GM18511 (cell line): ENCODE measurements around the gene SFXN1.

Source experiments
- ATAC-seq: cut with Tn5 transposase; IDR thresholded peaks from one replicate; pipeline ENCODE4 v1.9.1; 2021; ENCODE audit warnings: mild to moderate bottlenecking, moderate library complexity; ENCODE audit not compliant: unreplicated experiment

Gene SFXN1

GRCh38 chr5:175465282-175465681, 13.1 kb upstream of the SFXN1 start:
- ATAC-seq: no peak

- ATAC-seq: no peak
These were observed 11.6 kb upstream of the SFXN1 start for GRCh38 chr5:175466700-175467318.

- no peak for ATAC-seq
These were observed 10.2 kb upstream of the SFXN1 start for GRCh38 chr5:175467983-175468690.

GRCh38 chr5:175468892-175469291, 9.5 kb upstream of the SFXN1 start:
- ATAC-seq: no peak

- no peak for ATAC-seq
These were observed 8.4 kb upstream of the SFXN1 start for GRCh38 chr5:175469916-175470315.

- ATAC-seq: no peak
These were observed 7.6 kb upstream of the SFXN1 start for GRCh38 chr5:175470781-175471180.

GRCh38 chr5:175471196-175471595, 7.2 kb upstream of the SFXN1 start:
- no peak for ATAC-seq

- ATAC-seq: peak; percentile 55
These were observed 6.7 kb upstream of the SFXN1 start for GRCh38 chr5:175471628-175472027.

GRCh38 chr5:175472378-175472777, 6.0 kb upstream of the SFXN1 start:
- ATAC-seq: no peak

- ATAC-seq: no peak
These were observed 3.1 kb upstream of the SFXN1 start for GRCh38 chr5:175475248-175475647.

GRCh38 chr5:175477440-175477839, 920 bp upstream of the SFXN1 start:
- ATAC-seq: no peak

- ATAC-seq: no peak
These were observed 364 bp upstream of the SFXN1 start for GRCh38 chr5:175478008-175478383.

- peak; percentile 3 for ATAC-seq
These were observed 943 bp downstream of the SFXN1 start for GRCh38 chr5:175479125-175479881.

GRCh38 chr5:175483337-175483736, 5.0 kb downstream of the SFXN1 start:
- no peak for ATAC-seq

GRCh38 chr5:175484322-175484721, 6.0 kb downstream of the SFXN1 start:
- ATAC-seq: no peak

GRCh38 chr5:175484829-175485228, 6.5 kb downstream of the SFXN1 start:
- ATAC-seq: no peak

- no peak for ATAC-seq
These were observed 7.3 kb downstream of the SFXN1 start for GRCh38 chr5:175485631-175486030.

GRCh38 chr5:175487514-175488222, 9.3 kb downstream of the SFXN1 start:
- ATAC-seq: no peak

GRCh38 chr5:175489693-175490443, 11.5 kb downstream of the SFXN1 start:
- no peak for ATAC-seq

- no peak for ATAC-seq
These were observed 12.9 kb downstream of the SFXN1 start for GRCh38 chr5:175491223-175491622.

- ATAC-seq: no peak
These were observed 14.9 kb downstream of the SFXN1 start for GRCh38 chr5:175493260-175493659.
